OCI-LY7 (cell line): ENCODE data around the gene BEAN1. TPM values are rescaled to one million over a fixed set of nuclear protein-coding genes. Genes with fewer than 3 reads are reported as not detected.
"Not testable (repeated sequence)": the region's sequence is repeated elsewhere in the genome, so short reads cannot be mapped to it uniquely, and the experiment has no call there.

ENCODE experiments used
- BruUV-seq: library from RNA; stranded (reverse); fragments of 400-500 nt; replicated peaks from 2 replicates; lab custom pipeline; 2021; lab: Mats Ljungman, UMichigan
- CTCF ChIA-PET: fragments of 300-600 bp; sonication (Branson Sonifier 250); formaldehyde crosslinking; loops from one replicate; lab custom pipeline; 2022; ENCODE audit warnings: antibody characterized with exemption; ENCODE audit not compliant: unreplicated experiment; lab: Charles Lee
- POLR2A ChIA-PET: fragments of 300-600 bp; sonication (Branson Sonifier 250); formaldehyde crosslinking; loops from one replicate; lab custom pipeline; 2022; ENCODE audit warnings: antibody characterized with exemption; lab: Charles Lee
- DNase-seq: peaks from one replicate; pipeline ENCODE4 v3.0.0-alpha.2; 2015; ENCODE audit warnings: low spot score
- H2AFZ ChIP-seq: fragments of 200-600 bp; sonication (generic), shearing (Covaris generic); 2 replicates; pipeline ENCODE4 v1.6.1; 2014; ENCODE audit warnings: mild to moderate bottlenecking, antibody characterized with exemption, low read length, moderate library complexity
- H3K27ac ChIP-seq: fragments of 200-600 bp; sonication (generic); 2 replicates; pipeline ENCODE4 v1.5.1; 2014; ENCODE audit warnings: mixed run types, low read depth, mild to moderate bottlenecking, moderate library complexity, low read length, inconsistent platforms; ENCODE audit not compliant: poor library complexity, severe bottlenecking
- H3K36me3 ChIP-seq: fragments of 200-600 bp; sonication (generic); 2 replicates; pipeline ENCODE4 v1.6.1; 2014; ENCODE audit warnings: mild to moderate bottlenecking, antibody characterized with exemption, low read length, moderate library complexity, mixed read lengths; ENCODE audit not compliant: insufficient read depth
- H3K4me1 ChIP-seq: fragments of 200-600 bp; sonication (generic); 2 replicates; pipeline ENCODE4 v1.5.1; 2014; ENCODE audit warnings: mild to moderate bottlenecking, low read length; ENCODE audit not compliant: insufficient read depth, poor library complexity, severe bottlenecking
- H3K4me2 ChIP-seq: fragments of 200-600 bp; sonication (generic); 2 replicates; pipeline ENCODE4 v1.6.1; 2014; ENCODE audit warnings: mild to moderate bottlenecking, low read length
- H3K4me3 ChIP-seq: fragments of 200-600 bp; sonication (generic); 2 replicates; pipeline ENCODE4 v1.5.1; 2014; ENCODE audit warnings: mild to moderate bottlenecking, low read depth, low read length; ENCODE audit not compliant: poor library complexity, severe bottlenecking
- H3K79me2 ChIP-seq: fragments of 200-600 bp; sonication (generic); 2 replicates; pipeline ENCODE4 v1.6.1; 2016; ENCODE audit warnings: low read depth, mild to moderate bottlenecking, low read length, moderate library complexity, mixed read lengths; ENCODE audit not compliant: insufficient read depth
- H3K9me2 ChIP-seq: fragments of 200-600 bp; sonication (generic); 2 replicates; pipeline ENCODE4 v1.6.1; 2016; ENCODE audit warnings: mild to moderate bottlenecking, low read length, mixed read lengths; ENCODE audit not compliant: insufficient read depth
- H3K9me3 ChIP-seq: fragments of 200-600 bp; sonication (generic); 2 replicates; pipeline ENCODE4 v1.6.1; 2014; ENCODE audit warnings: mild to moderate bottlenecking, mixed run types, low read length, mixed read lengths
- H4K20me1 ChIP-seq: fragments of 200-600 bp; sonication (generic); 2 replicates; pipeline ENCODE4 v1.6.1; 2014; ENCODE audit warnings: mild to moderate bottlenecking, antibody characterized with exemption, low read length, moderate library complexity, mixed read lengths; ENCODE audit not compliant: insufficient read depth
- CTCF ChIP-seq: fragments of 200-600 bp; sonication (generic); conservative IDR thresholded peaks from 2 replicates; pipeline ENCODE4 v1.5.1; 2014; ENCODE audit warnings: mild to moderate bottlenecking, antibody characterized with exemption, low read length, moderate library complexity, mixed read lengths
- EZH2phosphoT487 ChIP-seq: fragments of 200-600 bp; sonication (generic); IDR thresholded peaks from 2 replicates; pipeline ENCODE4 v1.6.1; 2018; ENCODE audit warnings: low read depth, borderline replicate concordance, mild to moderate bottlenecking, mixed run types, antibody characterized with exemption, low read length, moderate library complexity, mixed read lengths
- intact Hi-C: fragments of 100-400 bp; cut with micrococcal nuclease; formaldehyde crosslinking; loops from one replicate; pipeline ENCODE4 v1.10.0; 2022; ENCODE audit not compliant: unreplicated experiment
- total RNA-seq, 2 experiments: library from RNA; depleted of rRNA in 1 of 2; stranded (reverse); fragments of >200 nt in 1 of 2; shearing (Covaris generic) in 1 of 2; gene quantifications; 2 replicates each; pipeline ENCODE4 v1.2.3, GENCODE V29; 2014 to 2022

BEAN1 gene
- total RNA-seq, 2 experiments from 2014 or later = 0.13 TPM; not detected in 1

GRCh38 chr16:66447491-66447890, 20.4 kb downstream of the BEAN1 start:
- H3K36me3 ChIP-seq = no peaks in the 10 kb centered on the region
- TF ChIP-seq CTCF = no peak
- TF ChIP-seq EZH2phosphoT487 = no peak
- intact Hi-C loops = no loop called here
- H4K20me1 ChIP-seq = no peaks in the 10 kb centered on the region
- no TSS peak for BruUV-seq
- H3K79me2 ChIP-seq = no peaks in the 10 kb centered on the region
- H3K9me3 ChIP-seq = no peaks in the 10 kb centered on the region
- no peak for DNase-seq
- H3K4me1 ChIP-seq = no peaks in the 10 kb centered on the region
- CTCF ChIA-PET = no interaction called here
- H3K27ac ChIP-seq = no peak overlapping the region
- POLR2A ChIA-PET = interaction anchor here (1.6 kb wide), 1 partner anchor 8 kb away, joined by 6 read pairs; no protein-coding TSS in a partner anchor
- H3K4me3 ChIP-seq = no peak overlapping the region
- no peak overlapping the region for H2AFZ ChIP-seq
- H3K9me2 ChIP-seq = no peaks in the 10 kb centered on the region
- no peak overlapping the region for H3K4me2 ChIP-seq

- intact Hi-C loops = no loop called here
- H3K9me2 ChIP-seq = no peaks in the 10 kb centered on the region
- H3K27ac ChIP-seq = no peak overlapping the region
- DNase-seq = no peak
- no peak overlapping the region for H3K4me2 ChIP-seq
- H3K4me3 ChIP-seq = no peak overlapping the region
- ChIA-PET POLR2A (interaction anchor here (0.6 kb wide), 1 partner anchor 15 kb away, joined by 3 read pairs; no protein-coding TSS in a partner anchor), CTCF (no interaction called here)
- no peak overlapping the region for H2AFZ ChIP-seq
- H3K4me1 ChIP-seq = no peaks in the 10 kb centered on the region
- H3K9me3 ChIP-seq = no peaks in the 10 kb centered on the region
- no peaks in the 10 kb centered on the region for H3K79me2 ChIP-seq
- TF ChIP-seq EZH2phosphoT487 (no peak), CTCF (no peak)
- BruUV-seq = no TSS peak
- no peaks in the 10 kb centered on the region for H4K20me1 ChIP-seq
- no peaks in the 10 kb centered on the region for H3K36me3 ChIP-seq
Observed at GRCh38 chr16:66451548-66451947, 24.5 kb downstream of the BEAN1 start.

GRCh38 chr16:66453230-66453629, 26.1 kb downstream of the BEAN1 start:
- H4K20me1 ChIP-seq, H3K4me1 ChIP-seq, CTCF ChIA-PET, H3K27ac ChIP-seq, H3K9me3 ChIP-seq, intact Hi-C loops, H3K36me3 ChIP-seq, H3K79me2 ChIP-seq, H3K4me2 ChIP-seq, H3K4me3 ChIP-seq, H2AFZ ChIP-seq, H3K9me2 ChIP-seq, DNase-seq, BruUV-seq: not testable (repeated sequence)
- POLR2A ChIA-PET = interaction anchor here (0.7 kb wide), 1 partner anchor 22 kb away, joined by 3 read pairs; no protein-coding TSS in a partner anchor
